GM19025 (cell line): Measurements from ENCODE around the gene MOB3B.
A peak's percentile ranks its signal among the peaks of the same experiment; 100 is the strongest.

Experiments used
- ATAC-seq: cut with Tn5 transposase; IDR thresholded peaks from one replicate; pipeline ENCODE4 v1.9.1; 2021; ENCODE audit warnings: mild to moderate bottlenecking, low read depth, moderate library complexity; ENCODE audit not compliant: unreplicated experiment

Gene MOB3B

DNA sequence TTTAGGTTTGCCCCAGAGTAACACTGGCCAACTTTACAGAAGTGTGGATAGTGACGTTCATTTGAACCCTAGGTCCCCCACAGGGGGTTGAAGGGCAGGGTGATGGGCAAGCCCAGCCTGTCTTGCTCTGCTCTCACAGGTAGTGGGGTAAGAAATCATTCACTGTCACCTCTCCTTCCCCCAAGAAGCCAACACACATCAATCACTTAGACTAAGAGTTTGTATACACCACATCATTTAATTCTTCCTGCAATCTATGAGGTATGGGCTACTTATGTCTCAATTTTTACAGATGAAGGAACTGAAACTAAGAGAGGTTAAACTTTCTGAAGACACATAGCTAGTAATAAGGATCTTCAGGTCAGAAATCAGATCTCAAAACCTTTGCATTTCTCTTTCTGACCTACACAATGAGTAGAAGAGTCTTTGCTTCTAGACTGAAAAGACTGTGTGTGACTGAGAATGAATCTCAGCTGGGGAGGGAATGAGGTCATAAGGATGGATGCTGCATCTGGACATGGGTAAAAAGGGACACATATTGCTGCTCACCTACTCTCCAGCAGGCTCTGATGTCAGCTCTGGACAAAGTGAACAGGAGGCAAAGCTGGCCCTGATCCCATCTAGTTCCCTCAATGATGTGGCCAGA lies 151.7 kb downstream of the MOB3B start:
- peak; percentile 69 for ATAC-seq

DNA sequence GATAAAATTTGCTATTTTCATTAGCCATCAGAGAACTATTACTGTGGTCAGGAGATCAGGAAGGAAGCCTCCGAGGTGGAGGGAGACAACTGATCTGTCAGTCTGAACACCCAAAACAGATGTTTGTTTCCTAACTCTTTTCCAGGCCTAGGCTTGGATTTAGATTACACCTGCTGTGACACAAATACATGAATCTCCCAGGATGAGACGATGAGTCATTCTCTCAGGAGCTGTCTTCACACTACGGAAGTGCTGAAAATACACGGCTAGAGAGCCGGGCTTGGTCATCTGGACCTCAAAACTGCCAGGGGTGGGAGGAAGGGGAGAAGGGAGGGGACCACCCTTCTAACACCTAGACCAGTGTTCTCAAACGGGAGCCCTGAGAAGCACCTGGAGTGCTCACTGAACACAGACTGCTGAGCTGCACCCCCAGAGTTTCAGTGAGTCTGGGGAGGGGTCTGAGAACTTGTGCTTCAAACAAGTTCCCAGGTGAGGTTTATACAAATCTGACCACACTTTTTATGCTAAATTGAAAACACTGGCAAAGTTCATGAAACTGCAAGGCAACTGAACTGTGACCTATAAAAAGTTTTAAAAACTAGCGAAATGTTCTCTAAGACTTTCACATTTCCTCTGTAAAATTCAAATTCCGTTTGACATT lies 152.3 kb downstream of the MOB3B start:
- ATAC-seq, result peak; percentile 27

DNA sequence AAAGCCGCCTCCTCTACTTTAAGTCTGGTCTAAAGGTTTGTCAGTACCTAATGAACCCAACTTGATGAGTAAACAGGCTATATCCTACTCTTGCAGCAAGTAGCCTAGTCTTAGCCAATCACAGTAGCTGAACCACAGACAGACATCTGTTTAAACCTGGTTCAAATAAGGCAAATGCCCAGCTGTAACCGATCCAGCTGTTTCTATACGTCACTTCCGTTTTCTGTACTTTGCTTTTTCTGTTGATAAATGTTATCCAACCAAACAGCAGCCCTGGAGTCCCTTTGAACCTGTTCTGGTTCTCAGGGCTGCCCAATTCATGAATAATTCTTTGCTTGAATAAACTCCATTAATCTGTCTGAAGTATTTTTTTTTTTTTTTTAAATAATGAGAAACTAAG lies 155.8 kb downstream of the MOB3B start:
- ATAC-seq, result no peak

DNA sequence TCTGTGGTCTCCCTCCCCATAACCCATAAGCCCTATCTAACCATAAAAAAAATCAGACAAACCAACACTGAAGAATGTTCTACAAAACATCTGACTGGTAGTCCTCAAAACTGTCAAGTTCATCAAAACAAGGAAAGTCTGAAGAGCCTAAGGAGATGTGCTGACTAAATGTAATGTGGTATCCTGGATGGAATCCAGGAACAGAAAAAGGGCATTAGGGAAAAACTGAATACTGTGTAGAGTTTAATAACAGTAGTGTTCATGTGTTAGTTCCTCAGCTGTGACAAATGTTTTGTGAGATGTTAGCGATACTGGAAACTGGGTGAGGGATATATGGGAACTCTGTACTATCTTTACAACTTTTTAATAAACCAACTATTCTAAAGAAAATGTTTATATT lies 157.0 kb downstream of the MOB3B start:
- no peak for ATAC-seq

DNA sequence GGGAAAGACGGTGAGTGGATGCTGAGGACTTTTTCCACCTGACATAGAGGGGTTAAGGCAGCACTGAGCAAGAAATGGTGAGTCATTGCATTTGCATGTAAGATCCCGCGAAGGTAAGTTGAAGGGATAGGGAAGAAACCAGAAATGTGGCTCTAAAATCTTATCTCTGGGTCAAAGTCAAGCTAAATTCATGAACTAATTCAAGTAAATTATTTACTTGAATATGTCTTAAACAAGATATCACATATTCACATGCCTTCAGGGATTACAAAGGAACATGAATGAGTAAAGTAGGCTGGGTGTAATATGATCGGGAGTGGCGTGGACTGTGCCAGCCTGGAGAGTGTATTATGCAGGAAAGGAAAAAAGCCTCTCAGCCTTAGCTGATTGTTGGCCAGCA lies 158.2 kb downstream of the MOB3B start:
- ATAC-seq, result no peak

DNA sequence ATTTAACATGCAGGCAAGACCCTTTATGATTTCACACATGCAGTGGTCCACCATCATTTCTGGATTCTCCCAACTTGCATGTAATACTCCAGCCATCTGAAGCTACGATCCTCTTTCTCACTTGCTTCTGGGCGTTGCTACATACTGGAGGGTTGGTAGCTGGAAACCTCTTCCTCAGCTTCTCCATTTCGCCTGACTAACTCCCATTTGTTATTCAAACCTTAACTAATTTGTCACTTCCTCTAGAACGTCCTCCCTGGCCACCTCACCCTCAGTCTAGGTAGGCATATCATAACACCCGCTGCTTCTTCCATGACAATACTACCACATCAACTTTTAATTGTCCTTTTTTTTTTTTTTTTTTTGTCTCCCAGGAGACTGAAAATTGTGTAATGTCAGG lies 160.0 kb downstream of the MOB3B start:
- ATAC-seq, result no peak

DNA sequence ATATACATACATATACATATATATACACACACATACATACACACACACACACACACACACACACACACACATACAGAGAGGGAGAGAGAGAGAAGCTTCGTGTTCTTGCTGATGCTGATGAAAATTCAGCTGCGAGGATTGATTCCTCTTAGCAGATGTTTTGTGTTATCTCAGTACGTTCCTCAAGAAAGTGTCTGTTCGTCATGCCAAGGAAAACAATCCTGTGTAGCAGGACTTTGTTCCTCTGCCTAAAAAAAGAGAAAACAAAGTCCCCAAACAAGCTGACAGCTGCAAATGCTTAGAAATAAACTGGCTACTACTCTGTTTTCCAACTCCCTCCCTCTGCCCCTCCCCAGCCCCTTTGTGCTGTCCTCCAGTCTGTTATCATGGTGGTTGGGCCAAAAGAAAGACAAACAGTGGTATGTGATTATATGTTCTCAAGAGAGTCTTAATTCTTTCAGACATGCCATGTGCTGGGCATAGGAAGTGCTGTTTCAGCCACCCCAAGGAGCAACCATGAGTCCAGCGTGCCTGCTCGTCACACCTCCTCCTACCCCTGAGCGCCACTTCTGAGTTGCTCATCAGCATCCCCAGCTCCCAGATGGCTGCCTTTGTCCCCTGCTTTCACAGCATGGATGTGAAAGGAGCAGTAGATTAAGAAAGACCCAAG lies 161.2 kb downstream of the MOB3B start:
- ATAC-seq, result no peak

DNA sequence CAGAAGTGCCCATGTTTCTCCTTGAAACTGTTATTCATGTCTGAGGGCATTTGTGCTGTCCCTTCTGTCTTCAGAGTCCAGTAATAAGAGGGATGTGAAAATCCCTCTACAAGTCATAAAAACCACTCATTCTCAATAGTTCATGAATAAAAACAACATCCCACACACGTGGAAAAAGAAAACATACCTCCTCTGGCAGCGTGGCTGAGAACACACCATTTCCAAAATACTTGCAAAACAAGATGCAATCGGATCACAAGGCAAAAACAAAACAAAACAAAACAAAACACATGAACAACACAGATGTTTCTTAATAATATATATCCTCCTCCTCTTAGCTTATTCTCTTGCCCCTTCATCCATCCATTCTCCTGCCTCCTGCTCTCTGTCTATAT lies 161.7 kb downstream of the MOB3B start:
- no peak for ATAC-seq

DNA sequence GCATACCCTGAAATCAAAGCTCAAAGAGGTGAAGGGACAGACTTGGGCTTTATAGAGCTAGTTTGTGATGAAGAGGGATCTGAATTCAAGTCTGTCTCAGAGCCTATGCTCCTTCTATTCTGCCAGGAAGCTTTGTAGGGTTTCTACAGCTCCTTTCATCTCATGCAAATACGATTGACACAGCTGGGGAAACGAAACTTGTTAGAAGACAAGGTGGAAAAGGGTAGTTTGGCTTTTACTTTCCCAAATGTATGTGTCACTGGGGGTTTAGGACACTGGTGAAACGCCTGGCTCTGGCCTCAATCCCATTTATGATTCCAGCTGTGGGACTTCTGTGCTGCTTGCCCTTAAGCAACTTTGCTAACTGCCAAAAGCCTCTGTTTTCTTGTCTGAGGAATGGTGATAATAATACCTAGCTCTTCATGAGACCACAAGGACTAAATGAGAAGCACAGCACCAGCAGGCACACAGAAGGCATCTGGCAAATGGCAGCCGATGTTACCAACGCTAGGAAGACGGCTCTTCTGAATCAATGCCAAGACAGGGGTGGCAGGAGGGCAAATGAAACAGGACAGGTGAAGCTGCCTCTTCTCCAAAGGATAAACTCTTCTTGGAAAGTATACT lies 162.3 kb downstream of the MOB3B start:
- ATAC-seq, result peak; percentile 65

DNA sequence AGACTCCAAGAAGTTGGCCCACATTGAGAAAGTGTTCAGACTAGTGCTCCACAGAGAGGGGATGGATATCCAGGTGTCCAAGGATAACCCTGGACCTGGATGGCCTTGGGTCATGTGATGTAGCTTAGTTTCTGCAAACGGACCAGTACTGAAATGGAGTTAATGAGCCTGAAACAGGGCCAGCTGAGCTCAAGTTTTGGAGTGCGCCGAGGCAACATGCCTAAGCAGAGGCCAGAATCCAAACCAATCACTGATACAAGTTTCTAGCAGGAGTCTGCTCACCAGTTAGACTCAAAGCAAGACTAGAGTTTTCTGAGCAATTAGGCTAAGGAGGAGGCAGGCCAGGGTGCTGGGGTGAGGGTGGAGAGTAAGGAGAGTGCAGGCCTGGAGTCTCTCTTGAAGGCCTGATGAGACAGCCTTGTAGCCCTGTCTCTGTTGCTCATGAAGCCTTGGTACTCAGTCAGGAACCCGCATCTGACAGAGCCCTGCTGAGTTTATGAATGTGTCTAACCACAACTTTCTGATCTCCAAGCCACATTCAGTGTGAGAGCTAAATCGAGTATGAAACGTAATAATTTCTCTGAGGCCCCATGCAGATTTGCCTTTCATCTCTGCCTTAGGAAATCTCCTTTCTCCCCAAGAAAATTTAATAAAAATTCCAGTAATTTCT lies 163.8 kb downstream of the MOB3B start:
- peak; percentile 76 for ATAC-seq

DNA sequence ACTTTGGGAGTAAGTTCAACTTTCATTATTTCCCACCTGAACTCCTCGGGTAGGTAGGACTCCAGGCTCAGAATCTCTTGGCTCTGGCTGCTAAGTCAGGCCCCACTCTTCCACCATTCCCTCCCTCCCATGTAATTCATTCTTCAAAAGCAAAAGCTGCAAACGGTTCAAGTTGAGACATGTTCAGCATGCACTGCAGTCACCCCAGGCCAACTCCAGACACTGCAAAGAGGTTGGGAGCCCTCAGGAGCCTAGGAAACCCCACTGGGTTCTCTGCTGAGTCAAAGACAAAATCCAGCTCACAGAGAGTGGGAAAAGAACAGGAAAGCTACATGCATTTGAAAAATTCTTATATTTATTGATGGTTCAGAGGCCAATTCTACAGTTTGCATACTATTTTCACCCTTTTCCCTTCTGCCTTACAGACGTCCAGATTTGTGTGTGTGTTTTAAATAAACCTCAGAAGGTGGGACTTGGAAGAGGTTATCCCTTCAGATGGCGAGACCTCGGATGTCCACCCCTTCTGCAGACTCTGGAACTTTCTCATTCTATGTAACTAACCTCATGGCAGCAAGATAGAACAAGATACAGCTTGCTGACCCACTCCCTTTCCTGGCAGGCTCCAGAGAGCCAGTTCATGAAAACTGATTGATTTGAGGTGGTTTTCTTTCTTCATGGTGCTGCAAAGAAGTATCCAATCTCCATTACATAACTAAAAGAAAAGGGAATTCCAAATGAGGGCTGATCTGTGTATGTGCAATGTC lies 167.0 kb downstream of the MOB3B start:
- ATAC-seq, result no peak

DNA sequence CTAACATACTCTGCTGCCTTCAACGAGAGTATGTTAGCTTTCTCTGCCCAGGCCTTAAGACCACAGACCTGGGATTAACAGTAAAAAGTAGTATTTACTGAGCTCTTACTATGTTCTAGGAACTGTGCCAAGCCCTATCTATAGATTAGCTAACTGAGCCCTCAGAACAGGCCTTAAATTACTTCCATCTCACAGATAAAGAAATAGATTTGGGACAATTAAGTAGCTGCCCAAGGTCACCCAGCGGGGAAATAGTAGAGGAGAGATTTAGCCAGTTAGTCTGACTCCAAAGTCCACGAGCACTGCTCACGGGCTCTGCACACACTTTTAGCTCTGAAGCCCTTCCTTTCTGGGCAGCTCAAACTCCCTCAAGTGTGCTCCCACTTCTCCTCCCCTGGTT lies 168.1 kb downstream of the MOB3B start:
- no peak for ATAC-seq

DNA sequence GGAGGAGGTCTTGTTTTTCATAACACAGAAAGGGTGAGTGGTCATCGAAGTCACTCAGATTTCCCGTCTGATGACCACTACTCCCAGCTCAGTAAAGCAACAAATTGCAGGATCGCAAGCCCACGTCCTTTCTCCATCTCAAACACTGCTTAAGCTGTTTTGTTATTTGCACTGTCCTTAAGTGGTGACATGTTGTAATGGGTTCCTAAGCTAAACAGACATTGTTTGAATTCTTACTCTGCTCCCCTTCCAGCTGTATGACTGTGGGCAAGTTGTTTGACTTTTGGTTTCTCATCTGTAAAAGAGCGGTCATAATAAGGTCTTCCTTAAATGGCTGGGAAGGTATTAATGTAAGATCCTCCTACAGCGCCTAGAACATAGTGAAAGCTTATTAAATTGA lies 169.9 kb downstream of the MOB3B start:
- no peak for ATAC-seq

DNA sequence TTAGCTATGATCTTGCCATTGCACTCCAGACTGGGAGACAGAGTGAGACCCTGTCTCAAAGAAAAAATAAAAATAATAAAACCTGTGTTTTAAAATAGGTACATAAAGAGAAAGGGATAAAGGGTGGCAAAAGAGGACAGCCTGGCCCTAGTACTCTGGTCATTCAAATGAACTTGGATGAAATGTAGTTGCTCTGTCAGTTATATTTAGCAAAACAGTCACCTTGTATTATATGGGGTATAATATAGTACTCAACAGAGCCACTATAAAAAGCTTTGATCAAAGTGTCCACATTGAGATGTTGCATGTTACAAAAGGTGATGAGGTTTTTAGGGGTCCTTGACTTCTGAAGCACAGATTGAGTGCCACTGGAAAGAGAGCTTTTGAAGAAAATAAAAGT lies 171.6 kb downstream of the MOB3B start:
- no peak for ATAC-seq

DNA sequence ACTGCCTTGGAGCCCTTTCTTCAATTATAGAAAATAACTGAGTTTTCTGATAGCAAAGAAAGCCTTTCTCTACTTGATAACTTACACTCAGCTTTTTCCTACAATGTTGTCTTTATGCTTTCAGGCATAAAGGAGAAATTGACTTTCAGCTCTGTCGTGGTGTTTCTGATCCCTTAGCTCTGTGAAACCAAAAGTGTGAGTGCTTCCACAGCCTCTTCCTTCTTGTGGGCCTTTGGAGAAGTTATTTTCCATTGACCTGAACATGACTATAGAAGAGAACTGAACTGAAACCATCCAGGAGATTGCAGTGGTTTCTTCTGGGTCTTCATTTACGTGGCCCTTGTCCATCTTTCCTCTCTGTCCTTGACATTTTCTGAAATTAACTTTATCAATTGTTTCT lies 173.2 kb downstream of the MOB3B start:
- no peak for ATAC-seq

DNA sequence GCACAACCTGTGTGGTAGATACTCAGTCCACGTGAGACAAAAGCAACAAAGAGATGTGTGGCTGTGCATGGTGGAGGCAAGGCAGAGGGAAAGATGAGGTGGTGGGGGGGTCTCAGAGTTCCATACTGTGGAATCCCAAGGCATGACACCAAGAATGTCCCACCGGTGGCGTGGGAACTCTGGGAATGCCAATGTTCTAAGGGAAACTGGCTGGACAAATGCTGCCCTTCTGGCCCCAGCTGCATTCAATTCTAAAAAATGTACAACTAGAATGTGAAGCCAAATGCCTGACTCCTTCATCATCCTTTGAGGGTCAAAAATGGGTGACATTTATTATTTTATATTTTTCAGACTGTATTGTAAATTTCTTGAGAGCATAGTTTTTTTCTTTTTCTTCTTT lies 174.4 kb downstream of the MOB3B start:
- ATAC-seq, result no peak

DNA sequence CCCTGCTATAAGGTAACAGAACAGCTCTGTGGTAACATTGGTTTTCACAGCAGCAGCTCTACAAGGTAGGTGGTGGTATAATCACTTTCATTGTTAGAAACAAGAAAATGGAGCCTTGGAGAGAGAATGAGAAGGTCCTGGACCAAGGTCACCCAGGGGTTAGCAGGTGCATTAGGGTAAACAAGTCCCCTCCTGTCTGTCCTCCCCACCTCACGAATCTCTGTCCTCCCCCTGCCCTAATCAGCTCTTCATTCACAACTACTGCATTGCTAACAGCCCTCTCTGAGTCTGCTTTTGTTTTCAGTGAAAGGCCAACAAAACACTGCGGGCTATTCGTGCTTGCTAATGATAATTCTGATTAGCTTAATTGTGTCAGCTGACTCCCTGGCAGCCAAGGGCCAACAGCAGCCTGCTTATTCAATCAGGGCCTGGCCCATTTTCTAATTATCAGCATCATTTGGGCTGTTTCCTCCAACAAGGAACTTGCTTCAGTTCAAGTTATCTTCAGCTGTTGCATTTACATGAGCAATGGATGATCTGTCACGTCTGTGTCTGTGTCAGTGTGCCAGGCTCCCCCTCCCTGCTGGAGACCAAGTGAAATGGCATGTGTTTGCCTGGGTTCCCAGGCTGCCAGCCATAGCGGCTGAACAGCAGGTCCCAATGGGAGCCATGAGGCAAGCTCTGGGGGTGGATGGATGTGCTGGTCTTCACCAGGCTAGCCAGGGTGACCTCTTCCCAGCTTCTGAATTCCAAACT lies 176.0 kb downstream of the MOB3B start:
- peak; percentile 75 for ATAC-seq

DNA sequence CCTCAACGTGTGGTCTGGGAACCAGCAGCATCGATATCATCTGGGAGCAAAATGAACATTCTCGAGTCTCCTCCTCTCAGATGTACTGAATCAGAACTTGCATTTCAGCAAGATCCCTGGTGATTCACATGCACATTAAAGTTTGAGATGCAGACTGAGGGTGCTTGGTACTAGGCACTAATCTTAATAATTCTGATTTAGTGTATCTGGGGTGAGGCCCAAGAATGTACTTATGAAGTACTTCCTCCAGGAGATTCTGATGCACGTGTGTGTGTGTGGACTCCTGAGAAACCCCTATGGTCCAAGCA lies 176.5 kb downstream of the MOB3B start:
- ATAC-seq, result no peak

DNA sequence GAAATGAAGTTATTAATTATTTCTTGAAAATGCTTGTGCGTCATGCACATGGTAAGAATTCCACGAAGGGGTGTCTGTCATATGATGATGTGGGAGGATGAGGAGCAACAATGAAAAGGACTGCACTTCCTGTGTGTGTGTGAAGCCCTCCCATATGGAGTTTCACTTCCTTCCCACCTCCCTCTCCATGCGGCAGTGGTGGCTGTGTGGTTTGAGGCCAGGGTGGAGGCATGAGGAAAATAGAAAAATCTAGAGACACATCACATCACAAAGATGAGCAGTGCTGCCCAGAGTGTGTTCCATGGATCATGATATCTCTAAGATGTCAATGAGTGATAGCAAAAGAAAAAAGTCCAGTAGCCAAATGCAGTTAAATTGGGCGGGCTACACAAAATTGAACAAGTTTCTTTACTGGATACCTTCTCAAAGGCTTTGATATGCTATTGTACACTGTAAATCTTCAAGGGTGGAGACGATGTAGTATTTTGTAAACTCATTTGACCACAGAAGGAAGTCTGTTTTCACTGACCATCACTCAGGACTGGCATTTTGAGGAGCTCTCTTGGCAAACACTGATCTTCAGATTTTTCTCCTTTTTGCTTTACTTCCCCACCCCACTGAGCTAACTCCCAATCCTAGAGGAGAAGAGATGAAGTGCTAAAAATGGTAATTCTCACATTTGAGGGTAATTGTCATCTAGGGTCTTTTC lies 177.0 kb downstream of the MOB3B start:
- ATAC-seq, result no peak
